OCI-M1 (cell line): ENCODE measurements around the gene KIAA2012.

ENCODE experiments used
- DNase-seq: peaks from one replicate; lab custom pipeline; 2025; lab: John Stamatoyannopoulos, UW

KIAA2012 gene

DNA sequence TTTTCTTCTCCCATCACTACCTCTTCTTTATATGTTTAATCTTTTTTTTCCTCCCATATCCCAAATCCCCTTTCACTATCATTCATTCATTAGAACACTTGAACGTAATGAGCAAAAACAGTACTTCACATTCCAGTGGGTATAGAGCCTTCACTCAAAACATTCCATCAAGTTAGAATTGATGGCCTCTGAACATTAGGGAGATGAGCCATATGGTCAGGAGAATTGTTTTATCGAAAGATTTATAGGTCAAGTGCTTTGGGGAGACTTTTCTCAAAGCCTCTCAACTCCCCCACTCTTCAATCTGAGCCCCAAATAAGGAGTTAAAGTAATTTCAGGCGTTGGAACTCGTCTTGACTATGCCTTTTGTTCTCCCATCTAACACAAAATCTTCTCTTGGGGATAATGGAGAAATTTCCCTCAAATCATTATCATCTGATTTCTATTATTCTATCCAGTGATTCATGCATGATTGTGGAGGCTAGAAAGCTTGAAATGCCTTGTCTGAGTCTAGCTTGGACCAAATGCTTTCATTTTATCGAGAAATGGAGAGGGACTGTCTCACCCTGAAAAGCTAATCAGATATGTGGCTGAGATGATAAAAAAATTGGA lies 79.2 kb downstream of the KIAA2012 start:
- DNase-seq = no peak

DNA sequence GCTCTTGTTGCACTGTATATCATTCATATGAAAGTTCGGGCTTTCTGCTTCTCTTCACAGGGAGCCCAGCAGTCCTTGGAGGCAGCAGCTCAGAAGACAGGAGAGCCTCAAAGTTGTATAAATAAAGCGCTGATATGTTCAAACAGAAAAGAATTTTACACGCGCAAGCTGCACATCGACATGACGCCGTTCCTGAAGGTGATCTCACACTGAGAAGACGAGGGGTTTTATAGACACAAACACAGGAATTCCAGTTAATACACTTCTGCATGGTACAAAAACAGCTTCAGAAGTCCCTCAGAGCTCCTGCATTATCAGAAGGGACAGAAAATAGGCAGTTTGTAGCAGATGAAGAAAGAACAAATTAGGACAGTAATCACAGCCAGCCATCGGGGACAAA lies 81.6 kb downstream of the KIAA2012 start:
- no peak for DNase-seq

DNA sequence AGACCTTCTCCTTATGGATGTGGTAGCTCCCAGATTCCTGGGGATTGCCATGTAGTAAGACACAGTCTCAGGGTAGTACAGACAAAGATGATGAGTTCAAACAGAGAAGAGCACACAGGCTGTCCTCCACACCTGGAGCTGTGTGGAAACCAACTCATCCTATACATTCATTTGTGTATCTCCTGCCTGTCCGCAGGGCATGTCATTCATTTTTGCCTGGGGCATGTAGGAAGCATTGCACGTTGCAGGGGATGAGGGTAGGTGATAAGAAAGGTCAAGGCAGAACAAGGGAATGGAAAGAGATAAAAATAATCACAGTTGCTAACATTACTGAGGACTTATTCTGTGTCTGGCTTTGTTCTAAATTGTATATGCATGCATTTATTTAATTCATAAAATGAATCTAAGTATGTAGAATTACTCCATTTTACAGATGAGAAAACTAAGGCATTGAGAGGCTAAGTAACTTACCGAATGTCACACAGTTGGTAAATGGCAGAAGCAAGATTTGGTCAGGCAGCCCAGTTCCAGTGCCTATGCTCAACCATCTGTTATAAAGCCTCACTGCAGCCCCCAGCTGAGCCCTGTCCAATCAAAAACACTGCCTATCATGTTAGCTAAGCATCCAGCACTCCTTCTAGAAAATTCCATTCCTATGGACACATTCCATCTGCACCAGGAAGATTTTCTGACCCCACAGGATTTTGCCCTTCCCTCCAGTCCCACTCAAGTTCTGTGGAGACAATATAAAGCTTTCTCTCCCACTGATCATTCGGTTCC lies 84.3 kb downstream of the KIAA2012 start:
- no peak for DNase-seq

DNA sequence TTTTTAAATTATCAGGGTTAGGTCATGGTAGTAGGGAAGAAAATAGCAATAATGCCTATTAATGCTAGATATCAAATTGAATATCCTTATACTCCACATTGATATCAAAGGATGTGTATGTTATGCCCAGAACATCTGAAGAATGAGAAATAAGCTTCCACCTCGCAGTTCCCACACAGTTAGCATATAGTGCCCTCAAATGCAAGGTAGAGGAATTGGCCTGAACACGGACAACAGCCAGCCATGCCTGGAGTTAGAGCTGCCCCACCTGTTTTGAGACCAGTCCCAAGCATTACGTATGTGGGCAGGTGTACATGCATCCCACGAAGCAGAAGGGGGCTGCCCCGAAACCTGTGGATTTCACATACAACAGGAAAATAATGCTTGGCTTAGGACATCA lies 85.7 kb downstream of the KIAA2012 start:
- peak; percentile 49 for DNase-seq

DNA sequence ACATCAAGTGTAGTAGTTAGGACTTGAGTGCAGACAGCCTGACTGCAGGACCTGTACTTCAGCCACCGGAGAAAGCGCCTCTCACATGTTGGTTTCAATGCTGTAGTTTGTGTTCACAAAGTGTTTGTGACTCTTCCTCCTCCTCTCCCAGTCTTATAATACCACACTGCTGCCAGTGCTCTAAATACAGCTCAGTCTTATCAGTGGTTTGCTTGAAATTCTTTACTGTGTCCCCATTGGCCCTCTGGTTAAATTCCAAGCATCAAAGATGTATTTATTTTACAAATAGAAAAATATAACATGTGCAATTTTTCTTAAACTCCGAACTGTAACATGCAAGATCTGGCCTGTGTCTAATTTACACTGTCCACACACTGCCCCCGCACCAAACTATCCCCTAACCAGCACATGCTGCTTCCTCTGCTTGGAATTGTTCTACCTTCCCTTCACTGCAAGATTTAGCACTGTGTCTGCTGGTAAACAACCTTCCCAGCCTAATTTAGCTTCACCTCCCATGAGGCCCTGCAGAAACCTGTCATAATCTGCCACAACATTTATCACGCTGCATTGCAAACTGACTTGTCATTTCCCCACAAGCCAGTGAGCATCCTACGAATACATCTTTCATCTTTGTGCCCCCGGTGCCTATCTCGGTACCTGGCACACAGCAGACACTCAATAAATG lies 88.2 kb downstream of the KIAA2012 start:
- DNase-seq = no peak

DNA sequence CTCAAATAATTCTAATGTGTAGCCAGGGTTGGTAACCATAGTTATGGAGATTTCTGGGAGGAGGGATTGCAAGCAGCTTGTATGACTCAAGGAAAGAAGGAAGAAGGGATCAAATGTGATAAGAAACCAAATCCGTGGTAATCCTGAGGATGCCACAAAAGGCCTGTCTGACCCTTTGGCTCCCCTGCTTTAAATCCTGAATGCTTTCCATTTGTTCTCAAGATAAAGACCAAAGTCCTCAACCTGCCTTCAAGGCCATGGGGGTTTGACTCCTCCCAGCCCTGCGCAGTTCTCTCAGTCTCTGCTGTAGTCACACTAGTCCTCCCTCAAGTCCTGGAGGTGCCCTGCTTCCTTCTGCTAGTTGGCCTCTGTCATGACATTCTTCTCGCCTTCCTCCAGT lies 91.4 kb downstream of the KIAA2012 start:
- no peak for DNase-seq

DNA sequence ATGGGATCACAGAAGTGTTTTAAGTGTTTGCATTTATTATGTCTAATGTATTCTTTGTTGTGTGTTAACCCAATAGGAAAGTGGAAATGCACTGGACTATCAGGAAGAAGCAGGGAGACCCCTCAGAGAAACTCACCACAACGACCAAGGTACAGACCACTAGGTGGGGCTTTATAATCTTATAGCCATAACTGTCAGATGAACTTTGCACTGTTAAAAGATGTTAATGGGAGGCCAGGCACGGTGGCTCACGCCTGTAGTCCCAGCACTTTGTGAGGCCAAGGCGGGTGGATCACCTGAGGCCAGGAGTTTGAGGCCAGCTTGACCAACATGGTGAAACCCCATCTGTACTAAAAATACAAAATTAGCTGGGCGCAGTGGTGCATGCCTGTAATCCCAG lies 92.2 kb downstream of the KIAA2012 start:
- DNase-seq = no peak

DNA sequence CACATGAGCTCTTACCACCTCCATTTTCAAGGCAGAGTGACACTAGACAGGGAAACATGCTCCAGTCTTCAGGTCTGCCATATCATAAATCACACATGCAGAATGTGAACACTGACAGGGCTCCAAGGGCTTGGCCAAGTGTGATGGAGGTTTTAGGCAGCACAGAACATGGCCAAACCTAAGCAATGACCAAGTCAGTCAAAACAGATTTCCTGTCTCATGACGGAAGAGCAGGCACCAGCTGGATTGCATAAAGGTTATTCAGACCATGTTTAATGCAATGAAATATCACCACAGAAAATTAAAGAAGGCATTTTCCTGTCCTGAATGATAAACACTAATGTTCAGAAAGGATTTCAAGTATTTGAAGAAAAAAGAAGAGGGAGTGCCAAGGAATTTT lies 92.9 kb downstream of the KIAA2012 start:
- DNase-seq = no peak

DNA sequence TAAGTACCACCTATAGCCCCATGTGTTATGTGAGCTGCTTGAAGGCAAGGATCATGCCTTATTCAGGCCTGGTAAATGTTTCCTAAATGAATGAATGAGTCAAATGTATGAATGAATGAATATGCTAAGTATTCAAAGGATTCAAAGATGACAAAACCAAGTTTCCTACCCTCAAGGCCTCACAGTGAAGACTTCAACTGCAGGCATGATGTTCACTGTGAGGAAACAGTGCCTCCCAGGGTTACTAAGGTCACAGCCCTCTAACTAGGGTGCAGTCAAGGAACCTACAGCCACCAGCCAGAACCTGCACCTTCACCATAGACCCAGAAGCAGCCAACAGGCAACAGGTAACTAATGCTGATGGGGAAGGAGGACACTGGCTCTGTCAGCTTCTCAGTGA lies 96.1 kb downstream of the KIAA2012 start:
- DNase-seq = no peak

DNA sequence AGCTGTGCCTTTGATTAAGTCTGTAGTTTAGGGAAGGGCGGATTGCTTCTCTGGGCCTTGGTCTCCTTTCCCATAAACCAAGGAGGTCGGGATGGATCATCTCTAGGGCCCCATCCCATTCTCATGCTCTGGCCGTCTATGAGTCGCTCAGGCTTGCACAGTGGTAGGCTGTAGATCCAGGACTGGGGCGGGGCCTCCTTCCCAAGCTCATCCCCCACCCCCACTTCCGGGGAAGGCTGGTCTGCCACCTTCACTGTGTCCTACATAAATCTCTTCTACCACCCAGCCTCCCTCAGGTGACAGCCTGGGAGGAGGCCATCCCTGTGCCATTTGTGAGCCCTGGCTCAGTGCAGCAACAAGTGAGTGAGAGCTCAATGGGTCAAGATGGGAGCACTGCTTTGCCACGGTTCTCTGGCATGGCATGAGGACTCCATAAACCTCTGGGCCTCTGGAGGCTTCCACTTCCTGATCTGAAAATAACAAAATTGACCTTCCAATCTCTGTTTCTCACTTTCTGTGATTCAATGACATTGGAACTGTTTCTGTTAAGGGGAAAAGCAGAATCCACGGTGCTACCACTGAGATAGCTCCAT lies 96.9 kb downstream of the KIAA2012 start:
- no peak for DNase-seq

DNA sequence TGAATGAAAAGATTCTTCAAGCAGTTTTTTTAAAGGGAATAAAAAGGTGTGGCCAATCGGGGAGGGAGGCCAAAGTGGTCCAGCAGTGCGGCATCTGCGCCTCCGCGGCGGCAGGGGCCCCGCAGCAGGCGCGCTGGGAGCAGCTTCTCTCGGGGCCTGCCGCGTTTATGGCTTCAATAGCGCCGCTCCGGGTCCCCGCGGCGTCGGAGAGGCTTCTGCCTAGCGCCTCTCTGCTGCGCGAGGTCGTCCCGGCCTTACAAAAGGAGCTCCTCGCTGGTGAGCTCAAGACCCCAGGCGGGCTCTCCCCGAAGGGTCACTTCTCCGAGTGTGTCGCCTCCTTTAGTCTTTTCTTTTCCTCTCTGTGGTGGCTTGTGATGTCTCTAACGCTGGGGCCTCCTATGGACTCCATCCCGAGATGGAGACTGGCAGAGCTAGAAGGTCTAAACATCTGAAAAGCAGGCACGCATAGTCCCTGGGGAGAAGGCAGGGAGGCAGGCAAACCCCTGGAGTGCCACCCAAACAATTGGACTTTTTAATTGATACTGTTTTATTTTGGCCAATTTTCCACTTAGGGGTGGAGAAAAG lies 98.3 kb downstream of the KIAA2012 start:
- DNase-seq = no peak

DNA sequence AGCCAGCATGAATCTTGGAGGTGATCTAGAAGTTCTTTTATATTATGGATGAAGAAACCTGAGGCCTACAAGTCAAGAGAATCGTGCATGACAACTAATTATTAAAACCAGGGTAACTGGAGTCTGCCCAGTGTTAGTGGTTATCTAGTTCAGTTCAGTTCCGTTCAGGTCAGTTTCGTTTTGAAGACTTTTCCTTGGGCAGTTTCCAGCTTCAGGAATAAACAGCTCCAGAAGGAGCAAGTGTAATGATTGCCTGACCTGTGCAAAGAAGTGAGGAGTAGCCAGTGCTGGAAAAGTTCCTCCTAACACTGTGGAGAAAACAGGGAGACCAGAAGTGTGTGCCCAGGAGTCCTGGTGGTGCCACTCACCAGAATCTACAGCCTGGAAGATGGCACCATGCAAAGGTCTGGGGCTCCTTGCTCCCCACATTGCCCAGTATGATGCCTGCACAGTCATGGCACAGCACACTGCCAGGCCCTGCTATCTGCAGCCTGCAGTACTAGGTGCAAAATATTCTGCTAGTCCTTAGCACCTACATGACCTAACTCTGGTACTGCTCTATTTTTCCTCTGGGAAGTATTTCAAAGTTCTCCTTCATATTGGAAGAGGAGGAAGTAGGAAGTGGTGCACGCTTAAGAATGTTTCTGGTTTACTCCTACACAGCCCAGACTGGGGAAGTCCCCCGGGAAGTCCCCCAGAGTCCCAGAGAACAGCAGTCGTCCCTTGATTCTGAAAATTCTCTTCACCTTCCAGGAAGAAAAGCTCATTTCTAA lies 99.6 kb downstream of the KIAA2012 start:
- no peak for DNase-seq

DNA sequence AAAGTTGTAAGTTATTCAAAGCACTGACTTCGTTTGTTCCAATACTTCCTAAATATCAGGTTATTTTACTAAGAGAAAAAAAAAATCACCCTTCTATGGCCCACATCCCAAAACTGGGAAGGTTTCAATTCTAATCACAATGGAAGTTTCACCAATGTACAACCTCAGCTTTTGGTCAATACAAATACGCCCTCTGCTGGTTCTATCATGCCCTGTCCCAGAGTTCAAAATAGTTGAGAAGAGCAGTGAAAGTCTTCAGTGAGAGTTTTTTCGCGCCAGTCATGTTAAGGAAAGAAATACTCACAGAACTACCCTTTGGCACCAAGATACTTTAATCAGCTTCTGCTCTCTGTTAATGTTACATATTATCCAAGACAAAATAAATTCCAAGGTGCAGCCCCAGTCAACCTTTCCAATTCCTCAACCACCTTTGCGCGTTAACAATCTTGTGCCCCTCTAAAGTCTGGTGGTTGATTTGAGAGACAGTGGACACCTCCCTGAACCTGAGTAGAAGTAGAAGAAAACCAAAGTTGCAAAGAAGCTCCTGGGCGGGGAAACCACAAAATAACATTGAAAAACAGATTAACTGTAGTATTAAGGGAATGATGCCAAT lies 105.4 kb downstream of the KIAA2012 start:
- DNase-seq = peak; percentile 79

DNA sequence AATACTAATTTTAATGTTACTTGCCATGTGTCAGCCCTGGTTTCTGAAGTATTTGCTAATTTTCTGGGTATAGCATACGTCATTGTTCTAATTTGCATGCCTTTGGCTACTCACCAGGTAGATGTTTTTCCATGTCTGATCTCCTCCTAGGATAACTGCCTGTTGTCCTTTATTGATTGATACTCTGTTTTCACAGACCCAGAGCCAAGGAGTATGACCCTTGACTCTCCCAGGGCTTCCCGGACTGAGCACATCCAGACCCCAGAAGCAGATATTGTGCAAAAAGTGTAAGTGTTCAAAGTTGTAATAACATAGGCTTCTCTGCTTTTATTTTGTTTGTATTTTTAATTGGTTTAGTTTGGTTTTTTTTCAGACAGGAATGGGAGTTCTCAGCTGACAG lies 111.5 kb downstream of the KIAA2012 start:
- no peak for DNase-seq

DNA sequence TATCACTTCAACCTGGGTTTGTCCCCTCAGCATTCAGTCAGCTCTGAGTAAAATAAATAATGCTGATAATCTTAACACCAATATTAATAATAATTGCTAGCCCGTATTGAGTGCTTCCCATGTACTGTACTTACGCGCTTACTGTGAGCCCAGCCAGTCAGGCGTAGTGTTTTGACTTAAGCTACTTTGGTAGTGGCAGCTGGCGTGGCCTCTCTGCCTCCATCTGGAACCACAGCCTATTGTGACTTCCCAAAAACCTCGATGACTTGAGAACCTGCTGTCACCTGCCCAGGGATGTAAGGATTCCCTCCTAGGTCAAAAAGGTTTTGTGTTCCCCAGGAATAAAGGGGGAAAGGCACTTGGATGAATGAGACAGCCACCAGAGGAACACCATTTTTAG lies 112.1 kb downstream of the KIAA2012 start:
- DNase-seq = no peak

DNA sequence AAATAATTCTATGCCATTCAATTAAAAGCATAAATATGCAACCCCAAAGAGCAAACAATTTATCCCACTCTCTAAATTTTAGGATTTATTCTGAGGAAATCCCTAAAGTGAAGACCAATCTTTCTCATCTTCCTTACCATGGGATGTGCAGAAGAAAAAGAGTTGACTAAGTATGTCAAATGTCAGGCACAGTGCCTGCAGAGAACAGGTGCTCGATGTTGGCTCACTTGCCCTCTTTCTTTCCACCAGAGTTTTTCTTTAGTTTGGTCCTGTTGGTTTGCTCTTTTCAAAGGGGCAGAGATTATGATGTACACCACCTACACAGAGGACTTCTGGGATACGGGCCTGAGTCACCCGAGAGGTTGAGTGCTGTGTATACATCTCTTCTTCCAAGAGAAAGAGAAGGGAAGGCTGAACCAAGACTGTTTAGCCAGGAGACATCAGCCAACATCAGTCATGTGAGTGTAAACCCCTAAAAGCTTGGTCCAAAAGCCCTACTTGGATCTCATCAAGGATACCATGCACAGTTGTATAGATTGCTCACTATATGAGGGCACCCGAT lies 113.7 kb downstream of the KIAA2012 start:
- DNase-seq = no peak

DNA sequence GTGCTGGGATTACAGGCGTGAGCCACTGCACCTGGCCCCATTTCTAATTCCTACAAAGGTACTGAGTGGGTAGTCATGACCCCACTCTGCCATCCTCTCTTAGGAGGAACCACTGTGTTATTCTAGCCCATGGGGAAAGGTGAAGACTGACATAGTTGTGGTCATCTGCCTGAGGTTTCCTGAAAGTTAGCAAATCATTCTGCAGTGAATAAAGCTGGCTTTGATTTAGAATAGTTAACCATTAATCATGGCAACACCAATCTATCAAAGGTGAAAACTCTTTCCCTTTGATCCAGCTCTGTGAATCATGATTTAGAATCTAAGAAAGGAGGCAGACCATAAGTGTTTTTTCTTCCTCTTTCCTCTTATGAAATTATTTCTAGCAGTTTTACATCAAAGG lies 114.5 kb downstream of the KIAA2012 start:
- no peak for DNase-seq

DNA sequence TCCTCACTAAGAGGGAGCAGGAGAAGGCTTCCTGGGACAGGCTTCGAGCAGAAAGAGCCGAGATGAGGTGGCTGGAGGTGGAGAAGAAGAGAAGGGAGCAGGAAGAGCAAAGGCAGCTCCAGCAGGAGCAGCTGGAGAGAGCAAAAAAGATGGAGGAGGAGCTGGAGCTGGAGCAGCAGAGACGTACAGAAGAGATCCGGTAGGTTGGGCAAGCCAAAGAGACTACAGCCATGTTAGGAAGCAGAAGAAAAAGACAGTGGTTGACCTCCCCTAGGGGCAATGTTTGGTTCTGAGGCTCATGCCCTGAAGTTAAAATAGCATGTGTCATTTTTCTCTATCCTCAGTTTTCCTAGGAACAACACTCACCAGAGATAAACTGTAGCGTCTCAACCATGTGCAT lies 120.2 kb downstream of the KIAA2012 start:
- no peak for DNase-seq

DNA sequence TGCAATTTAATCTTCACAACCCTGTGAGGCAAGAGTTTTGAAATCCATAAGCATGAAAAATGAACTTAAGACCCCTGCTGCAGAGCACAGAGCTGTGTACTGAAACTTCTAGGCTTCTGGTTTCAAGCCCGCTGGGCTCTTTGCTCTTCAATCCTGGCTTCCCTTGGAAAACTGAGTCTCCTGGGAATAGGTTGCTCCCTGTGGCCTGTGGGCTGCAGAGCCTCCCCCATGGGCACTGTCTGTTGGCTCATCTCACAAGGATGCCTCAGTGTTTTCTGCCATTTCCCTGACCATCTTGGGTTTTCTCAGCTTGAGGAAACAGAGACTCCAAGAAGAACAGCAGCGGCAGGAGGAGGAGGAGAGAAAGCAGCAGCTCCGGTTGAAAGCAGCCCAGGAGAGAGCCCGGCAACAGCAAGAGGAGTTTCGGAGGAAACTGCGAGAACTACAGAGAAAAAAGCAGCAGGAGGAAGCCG lies 120.9 kb downstream of the KIAA2012 start:
- no peak for DNase-seq

DNA sequence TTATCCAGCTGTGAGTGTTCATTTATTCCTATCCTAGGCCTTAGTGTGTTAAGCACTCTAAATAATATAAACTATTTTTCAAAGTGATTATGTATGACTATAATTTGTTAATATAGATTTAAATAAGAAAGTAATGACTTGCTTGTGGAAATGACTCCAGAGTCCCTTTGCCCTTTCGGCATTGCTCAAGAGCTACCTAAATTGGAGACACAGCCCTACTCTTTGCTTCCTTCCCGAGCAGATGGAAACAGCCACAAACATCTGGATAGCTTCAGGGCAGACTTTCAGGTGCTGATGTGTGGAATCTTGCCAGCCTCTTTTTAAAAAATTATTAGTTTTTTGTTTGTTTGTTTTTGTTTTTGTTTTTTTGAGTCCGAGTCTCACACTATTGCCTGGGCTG lies 121.4 kb downstream of the KIAA2012 start:
- no peak for DNase-seq

DNA sequence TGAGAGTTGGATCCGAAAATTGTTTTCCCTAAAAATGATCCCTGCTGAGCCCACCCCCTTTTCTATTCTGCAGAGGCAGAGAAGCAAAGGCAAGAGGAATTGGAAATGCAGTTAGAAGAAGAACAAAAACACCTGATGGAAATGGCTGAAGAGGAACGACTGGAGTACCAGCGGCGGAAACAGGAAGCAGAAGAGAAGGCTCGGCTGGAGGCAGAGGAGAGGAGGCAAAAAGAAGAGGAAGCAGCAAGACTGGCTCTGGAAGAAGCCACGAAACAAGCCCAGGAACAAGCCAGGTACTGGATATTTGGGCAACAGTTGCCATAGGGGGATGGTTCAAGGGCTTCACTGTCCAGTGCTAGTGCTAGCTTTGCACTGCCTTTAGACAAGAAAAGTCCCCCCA lies 123.7 kb downstream of the KIAA2012 start:
- DNase-seq = peak; percentile 11
